Pancreas (tissue), 10 donors: Measurements from ENCODE around the gene ZNF23. TPM values are rescaled to one million over a fixed set of nuclear protein-coding genes. Genes with fewer than 3 reads are reported as not detected.

Experiments used
- ATAC-seq, 4 donors: fragments of 200-7000 bp; cut with Tn5 transposase; one replicate each; pipeline versions ENCODE4 v1.8.0 to v1.9.1; 2020; ENCODE audit warnings: mild to moderate bottlenecking in 4 of 4, moderate library complexity in 4 of 4
- DNase-seq, 6 donors: peaks; one replicate each; pipeline ENCODE4 v3.0.0-alpha.2; 2020
- FAIRE-seq: peaks from 2 replicates; lab custom pipeline; 2012; peaks lifted over from hg19 to GRCh38; lab: Jason Lieb, UNC
- H3K27ac ChIP-seq, 4 donors: fragments of 200-600 bp; sonication (generic); 1 replicate in 3 of 4; 2 replicates in 1 of 4; pipeline versions ENCODE4 v1.5.0 to v1.8.0; 2020
- H3K27me3 ChIP-seq, 4 donors: fragments of 200-600 bp; one replicate each; pipeline ENCODE4 v1.8.0; 2021
- H3K36me3 ChIP-seq, 3 donors: fragments of 200-600 bp; sonication (generic) in 1 of 3; one replicate each; pipeline versions ENCODE4 v1.5.0 to v1.8.0; 2020 to 2021
- H3K4me1 ChIP-seq, 3 donors: fragments of 200-600 bp; one replicate each; pipeline ENCODE4 v1.8.0; 2021
- H3K4me3 ChIP-seq, 4 donors: fragments of 200-600 bp; sonication (generic) in 2 of 4; one replicate each; pipeline versions ENCODE4 v1.5.0 to v1.8.0; 2020 to 2021
- H3K9me3 ChIP-seq, 4 donors: fragments of 200-600 bp; one replicate each; pipeline ENCODE4 v1.8.0; 2021
- CTCF ChIP-seq, 4 donors: fragments of 200-600 bp; sonication (generic) in 3 of 4; IDR thresholded peaks; one replicate each; pipeline versions ENCODE4 v1.5.0 to v1.8.0; 2021; ENCODE audit warnings: antibody characterized with exemption in 4 of 4
- WGBS, 2 donors: extraction: QIAGEN DNeasy Blood & Tissue Kit; methylation state at CpG; one replicate each; pipeline ENCODE4 v1.1.7; 2013; 5-methylcytosine and 5-hydroxymethylcytosine counted together
- intact Hi-C, 3 donors: fragments of 100-400 bp; cut with DNase I; formaldehyde crosslinking; loops; one replicate each; pipeline versions ENCODE4 v1.11.1 to v1.14.2; 2022
- polyA plus RNA-seq, 2 donors: library from polyadenylated mRNA; stranded (reverse); fragments of 200-250 nt; gene quantifications; one replicate each; pipeline ENCODE4 v1.2.3, GENCODE V29; 2013
- total RNA-seq, 6 donors: library from RNA; stranded (reverse); fragmentation: NEBNext Ultra II Directional in 4 of 6; extraction: Animal tissue kit (Norgen Biotek cat#: 25700) in 4 of 6; gene quantifications; one replicate each; pipeline versions ENCODE4 v1.2.1 to v1.2.4, GENCODE V29; 2021 to 2023
- donor health status: healthy with polysubstance abuse.
- donor health status: DM: no; HTN: no; CAD: no; lungs with moderate emphysema.
- donor health status: DM: no; HTN: no; CAD: no.
- donor health status: control.
- donor health status: control.
- donor health status: Bipolar disorder and iron deficiency.
- donor health status: DM: yes; HTN: yes; CAD: no.
- donor health status: DM: no; HTN: no; CAD: no.
- donor health status: DM: no; HTN: no; CAD: no.
- donor health status: DM: yes; HTN: yes; CAD: no.

Gene ZNF23
- total and polyA plus RNA-seq, 8 donors: 2.6 to 14.5 (median 4.2) TPM

- H3K36me3 ChIP-seq: no peaks in the 10 kb centered on the region
- TF ChIP-seq CTCF (IDR thresholded peaks at IDR 0.05): no peak
- H3K27ac ChIP-seq: no peak overlapping the region
- no peaks in the 10 kb centered on the region for H3K4me1 ChIP-seq
- 54 to 61% methylated on average over 12 of the region's 12 CpGs for WGBS, 2 donors
- intact Hi-C loops: no loop called here
- no peak for FAIRE-seq
- DNase-seq: no peak
- no peaks in the 10 kb centered on the region for H3K9me3 ChIP-seq
- no peaks in the 10 kb centered on the region for H3K27me3 ChIP-seq
- no peak for ATAC-seq
- no peak overlapping the region for H3K4me3 ChIP-seq
These were observed 35.0 kb downstream of the ZNF23 start for GRCh38 chr16:71426880-71427615.

- TF ChIP-seq CTCF (IDR thresholded peaks at IDR 0.05): no peak
- FAIRE-seq (no peak), DNase-seq (peak in 4 of 6 donors; percentile 4 to 65 (median 53)), ATAC-seq (peak; percentile 77 to 82 (median 79))
- Histone ChIP-seq H3K36me3 (no peaks in the 10 kb centered on the region), H3K4me3 (peak overlapping the region in 1 of 4 donors; percentile 32), H3K27ac (no peak overlapping the region), H3K9me3 (no peaks in the 10 kb centered on the region), H3K27me3 (no peaks in the 10 kb centered on the region), H3K4me1 (no peaks in the 10 kb centered on the region)
- intact Hi-C loops: no loop called here
- 2 to 3% methylated on average over 44 to 48 of the region's 48 CpGs for WGBS, 2 donors
These were observed 35.8 kb downstream of the ZNF23 start for GRCh38 chr16:71426069-71426879.

GRCh38 chr16:71425746-71426068 lies 36.3 kb downstream of the ZNF23 start:
- no peaks in the 10 kb centered on the region for H3K27me3 ChIP-seq
- ATAC-seq (no peak), FAIRE-seq (no peak), DNase-seq (no peak)
- no peak overlapping the region for H3K27ac ChIP-seq
- WGBS, 2 donors: 12% methylated on average over 17 to 18 of the region's 18 CpGs
- H3K4me1 ChIP-seq: no peaks in the 10 kb centered on the region
- intact Hi-C loops: no loop called here
- H3K36me3 ChIP-seq: no peaks in the 10 kb centered on the region
- TF ChIP-seq CTCF (IDR thresholded peaks at IDR 0.05): no peak
- peak overlapping the region in 1 of 4 donors; percentile 32 for H3K4me3 ChIP-seq
- no peaks in the 10 kb centered on the region for H3K9me3 ChIP-seq

- no peaks in the 10 kb centered on the region for H3K27me3 ChIP-seq
- H3K4me3 ChIP-seq: no peak overlapping the region
- no peak for TF ChIP-seq CTCF (IDR thresholded peaks at IDR 0.05)
- ATAC-seq: no peak
- intact Hi-C loops: no loop called here
- H3K4me1 ChIP-seq: no peaks in the 10 kb centered on the region
- H3K27ac ChIP-seq: no peak overlapping the region
- H3K36me3 ChIP-seq: no peaks in the 10 kb centered on the region
- no peak for DNase-seq
- H3K9me3 ChIP-seq: no peaks in the 10 kb centered on the region
- 41 to 49% methylated on average over 6 of the region's 6 CpGs for WGBS, 2 donors
- no peak for FAIRE-seq
These were observed 37.4 kb downstream of the ZNF23 start for GRCh38 chr16:71424626-71425025.

GRCh38 chr16:71423865-71424264 lies 38.2 kb downstream of the ZNF23 start:
- intact Hi-C loops: no loop called here
- Histone ChIP-seq H3K36me3 (no peaks in the 10 kb centered on the region), H3K27ac (no peak overlapping the region), H3K9me3 (no peaks in the 10 kb centered on the region), H3K4me3 (no peak overlapping the region), H3K4me1 (no peaks in the 10 kb centered on the region), H3K27me3 (no peaks in the 10 kb centered on the region)
- FAIRE-seq: no peak
- no peak for ATAC-seq
- 53 to 73% methylated on average over 6 to 7 of the region's 7 CpGs for WGBS, 2 donors
- no peak for DNase-seq
- TF ChIP-seq CTCF (IDR thresholded peaks at IDR 0.05): no peak
